AG10803 (cell line): Measurements from ENCODE around the gene IMMP2L.
"Not testable (repeated sequence)": the region's sequence is repeated elsewhere in the genome, so short reads cannot be mapped to it uniquely, and the experiment has no call there.

Experiments used
- DNase-seq: peaks from one replicate; pipeline ENCODE4 v3.0.0; 2010; ENCODE audit warnings: low read depth
- H3K4me3 ChIP-seq: 2 replicates; pipeline ENCODE4 v1.5.1; 2011; ENCODE audit warnings: mild to moderate bottlenecking, low read length, control low read depth
- CTCF ChIP-seq: conservative IDR thresholded peaks from 2 replicates; pipeline ENCODE4 v1.5.1; 2011; ENCODE audit warnings: mild to moderate bottlenecking, low read length, control low read depth, inconsistent platforms

Gene IMMP2L

DNA sequence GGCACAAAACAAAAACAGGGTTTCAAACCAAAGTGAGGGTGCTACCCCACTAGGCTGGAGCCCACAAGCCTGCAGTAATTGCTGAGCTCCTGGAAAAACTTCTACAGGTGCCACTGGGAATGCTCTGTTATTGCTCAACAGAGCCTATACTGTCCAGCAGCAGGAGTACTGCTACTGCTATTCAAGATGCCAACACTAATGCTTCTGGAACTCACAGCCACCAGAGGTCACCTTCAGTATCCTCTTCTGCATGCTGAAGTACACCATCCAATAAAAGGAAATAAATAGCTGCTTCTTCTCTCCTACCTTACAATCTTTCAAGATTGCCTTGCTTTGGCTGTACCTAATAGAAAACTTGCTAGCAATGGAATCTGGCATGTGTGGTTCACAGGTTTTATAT lies 249.3 kb downstream of the IMMP2L start:
- peak; percentile 18 for DNase-seq
- peak; percentile 24; the same call in 1 of the 2 replicates for TF ChIP-seq CTCF
- no peak overlapping the region for H3K4me3 ChIP-seq

DNA sequence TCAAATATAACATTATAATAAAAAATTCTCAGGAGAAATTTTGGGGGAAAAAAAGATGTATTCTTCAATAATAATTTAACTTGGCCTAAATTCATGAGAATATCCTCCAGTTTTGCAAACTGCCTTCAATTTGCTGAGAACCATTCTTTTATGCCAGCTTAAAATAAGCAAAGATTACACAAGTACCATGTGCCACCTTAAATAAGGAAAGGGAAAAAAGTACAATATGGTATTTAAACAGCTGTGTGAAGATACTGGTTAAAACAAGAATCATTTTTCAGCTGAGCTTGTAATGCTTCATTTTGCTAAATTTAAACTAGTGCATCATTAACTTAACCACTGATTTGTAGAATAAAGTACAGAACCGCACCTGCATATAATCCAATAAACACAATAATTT lies 253.6 kb downstream of the IMMP2L start:
- no peak overlapping the region for H3K4me3 ChIP-seq
- TF ChIP-seq CTCF, result no peak
- DNase-seq, result no peak

DNA sequence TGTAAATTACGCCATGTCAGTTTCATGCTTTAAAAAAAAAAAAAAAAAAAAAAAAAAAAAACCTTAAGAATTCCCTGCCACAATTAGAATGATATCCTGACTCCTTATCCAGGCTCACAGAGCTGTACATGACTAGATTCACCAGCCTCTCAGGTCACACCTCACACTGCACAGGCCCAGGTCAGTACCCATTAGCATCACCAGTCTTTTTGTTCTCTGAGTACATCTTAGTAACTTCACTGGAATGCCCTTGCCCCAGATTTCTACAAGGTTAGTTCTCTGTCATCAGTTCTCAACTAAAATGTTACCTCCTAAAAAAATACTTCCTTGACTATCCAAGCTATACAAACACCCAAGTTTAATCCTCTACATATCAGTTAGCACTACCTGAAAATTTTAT lies 260.4 kb downstream of the IMMP2L start:
- no peak overlapping the region for H3K4me3 ChIP-seq
- no peak for DNase-seq

GRCh38 chr7:111294494-111294893 lies 267.8 kb downstream of the IMMP2L start:
- TF ChIP-seq CTCF, result no peak
- DNase-seq, result no peak
- H3K4me3 ChIP-seq, result no peak overlapping the region

More for the DNA sequence above, 260.4 kb downstream of the IMMP2L start:
- no peak for TF ChIP-seq CTCF

DNA sequence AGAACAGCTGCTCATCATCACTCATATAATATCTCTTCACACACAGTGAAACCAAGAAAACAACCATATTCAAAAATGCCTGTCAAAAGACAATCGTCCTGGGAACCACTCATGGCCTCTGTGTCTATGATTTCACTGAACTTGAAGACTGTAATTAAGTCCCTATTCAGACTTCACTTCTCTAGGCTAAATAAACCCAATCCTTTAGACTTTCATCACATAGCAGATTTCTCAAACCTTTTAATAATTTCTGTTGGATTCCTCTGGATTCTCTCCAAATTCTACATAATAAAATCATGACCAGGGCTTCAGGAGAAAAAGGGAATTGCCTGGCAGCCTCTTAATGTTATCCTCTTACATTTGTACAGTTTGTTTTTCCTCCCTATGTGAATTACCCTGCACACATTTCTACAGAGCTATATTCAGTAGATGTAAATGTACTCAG lies 270.2 kb downstream of the IMMP2L start:
- no peak for TF ChIP-seq CTCF
- no peak overlapping the region for H3K4me3 ChIP-seq
- peak; percentile 55 for DNase-seq

- no peak for TF ChIP-seq CTCF
- no peak for DNase-seq
- H3K4me3 ChIP-seq, result no peak overlapping the region
These were observed 271.3 kb downstream of the IMMP2L start for GRCh38 chr7:111290982-111291381.

DNA sequence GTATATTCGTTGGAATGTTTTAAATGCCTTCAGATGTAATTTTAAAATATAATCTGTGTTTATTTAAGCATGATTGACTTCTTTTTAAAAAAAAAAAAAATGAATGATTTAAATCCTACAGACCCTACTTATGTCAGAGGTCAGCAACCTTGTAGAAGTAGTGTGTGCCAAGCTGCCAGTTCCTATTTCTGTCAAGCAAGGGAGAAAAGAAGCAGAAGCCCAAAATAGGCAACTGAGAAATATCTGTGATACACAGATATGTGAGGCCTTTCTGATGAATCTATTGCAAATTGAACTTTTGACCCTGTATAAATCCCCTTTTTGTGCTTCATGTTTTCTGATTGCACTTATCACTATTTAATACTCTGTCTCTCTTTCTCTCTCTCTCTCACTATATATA lies 271.9 kb downstream of the IMMP2L start:
- no peak for TF ChIP-seq CTCF
- H3K4me3 ChIP-seq, result no peak overlapping the region
- DNase-seq, result no peak

- DNase-seq, H3K4me3 ChIP-seq: not testable (repeated sequence)
These were observed 273.9 kb downstream of the IMMP2L start for GRCh38 chr7:111288441-111288840.
